ENCODE results near the gene PTGES3. TPM values are rescaled to one million over a fixed set of nuclear protein-coding genes. Genes with fewer than 3 reads are reported as not detected.

PTGES3 gene
- total and polyA plus RNA-seq, 8 donors = 43.3 to 145 (median 97.2) TPM

GRCh38 chr12:56684745-56685359 lies 3.2 kb downstream of the PTGES3 start:
- intact Hi-C loops (cut with DNase I; ENCODE audit: low total_unique reads) = loop anchor here (10.0 kb wide), 1 partner anchor 50 kb away; the partner anchor contains the start of gene BAZ2A
- Histone ChIP-seq H3K36me3 (peaks cover 0 to 15% (median 9%) of the 10 kb centered on the region in 4 donors), H3K27ac (peak overlapping the region in 4 of 5 donors; percentile 98 to 100 (median 100)), H3K27me3 (no peaks in the 10 kb centered on the region), H3K9me3 (no peaks in the 10 kb centered on the region), H3K4me3 (peak overlapping the region; percentile 18 to 98 (median 95)), H3K4me1 (peaks cover 18 to 79% (median 67%) of the 10 kb centered on the region in 4 donors)
- DNase-seq = peak in 1 of 2 donors; percentile 8
- WGBS, 5 donors = 14 to 30% (median 20%) methylated on average over 8 of the region's 8 CpGs
- TF ChIP-seq POLR2A (IDR thresholded peaks at IDR 0.05) (no peak), CTCF (IDR thresholded peaks at IDR 0.05) (no peak), EP300 (IDR thresholded peaks at IDR 0.05) (no peak), POLR2AphosphoS5 (IDR thresholded peaks at IDR 0.05) (no peak)

GRCh38 chr12:56682323-56682722 lies 5.8 kb downstream of the PTGES3 start:
- 81 to 92% (median 88%) methylated on average over 6 of the region's 6 CpGs for WGBS, 5 donors
- peaks cover 21 to 91% (median 70%) of the 10 kb centered on the region in 4 donors for H3K4me1 ChIP-seq

GRCh38 chr12:56679883-56680575 lies 8.1 kb downstream of the PTGES3 start:
- Histone ChIP-seq H3K27me3 (no peaks in the 10 kb centered on the region), H3K4me1 (peaks cover 21 to 97% (median 69%) of the 10 kb centered on the region in 4 donors), H3K27ac (no peak overlapping the region), H3K4me3 (no peak overlapping the region), H3K9me3 (no peaks in the 10 kb centered on the region), H3K36me3 (peaks cover 0 to 22% (median 17%) of the 10 kb centered on the region in 4 donors)
- intact Hi-C loops (cut with DNase I; ENCODE audit: low total_unique reads) = loop anchor here (10.0 kb wide), 1 partner anchor 45 kb away; the partner anchor contains the start of gene BAZ2A
- no peak for DNase-seq
- WGBS, 5 donors = 82 to 93% (median 89%) methylated on average over 13 of the region's 13 CpGs
- TF ChIP-seq EP300 (IDR thresholded peaks at IDR 0.05) (no peak), POLR2A (IDR thresholded peaks at IDR 0.05) (no peak), CTCF (IDR thresholded peaks at IDR 0.05) (no peak), POLR2AphosphoS5 (IDR thresholded peaks at IDR 0.05) (no peak)

More at GRCh38 chr12:56682323-56682722, 5.8 kb downstream of the PTGES3 start:
- Histone ChIP-seq H3K27ac (no peak overlapping the region), H3K9me3 (no peaks in the 10 kb centered on the region), H3K27me3 (no peaks in the 10 kb centered on the region), H3K4me3 (peak overlapping the region in 1 of 4 donors; percentile 96), H3K36me3 (peaks cover 0 to 22% (median 17%) of the 10 kb centered on the region in 4 donors)
- intact Hi-C loops (cut with DNase I; ENCODE audit: low total_unique reads) = loop anchor here (10.0 kb wide), 1 partner anchor 48 kb away; the partner anchor contains the start of gene BAZ2A
- TF ChIP-seq EP300 (IDR thresholded peaks at IDR 0.05) = no peak
- TF ChIP-seq POLR2A (IDR thresholded peaks at IDR 0.05) = no peak
- no peak for TF ChIP-seq POLR2AphosphoS5 (IDR thresholded peaks at IDR 0.05)
- no peak for TF ChIP-seq CTCF (IDR thresholded peaks at IDR 0.05)
- peak in 1 of 2 donors; percentile 13 for DNase-seq

GRCh38 chr12:56678852-56679251 lies 9.2 kb downstream of the PTGES3 start:
- Histone ChIP-seq H3K27me3 (no peaks in the 10 kb centered on the region), H3K9me3 (no peaks in the 10 kb centered on the region), H3K27ac (no peak overlapping the region), H3K4me3 (no peak overlapping the region), H3K4me1 (peaks cover 19 to 93% (median 61%) of the 10 kb centered on the region in 4 donors), H3K36me3 (peaks cover 0 to 22% (median 18%) of the 10 kb centered on the region in 4 donors)
- intact Hi-C loops (cut with DNase I; ENCODE audit: low total_unique reads) = no loop called here
- WGBS, 5 donors = 79 to 100% (median 94%) methylated on average over 2 of the region's 2 CpGs
- no peak for DNase-seq
- TF ChIP-seq EP300 (IDR thresholded peaks at IDR 0.05) = no peak
- TF ChIP-seq POLR2AphosphoS5 (IDR thresholded peaks at IDR 0.05) = no peak
- no peak for TF ChIP-seq POLR2A (IDR thresholded peaks at IDR 0.05)
- TF ChIP-seq CTCF (IDR thresholded peaks at IDR 0.05) = no peak

All from stomach (tissue), 9 donors.